ENCODE measurements around the gene ZNF428.

DNA sequence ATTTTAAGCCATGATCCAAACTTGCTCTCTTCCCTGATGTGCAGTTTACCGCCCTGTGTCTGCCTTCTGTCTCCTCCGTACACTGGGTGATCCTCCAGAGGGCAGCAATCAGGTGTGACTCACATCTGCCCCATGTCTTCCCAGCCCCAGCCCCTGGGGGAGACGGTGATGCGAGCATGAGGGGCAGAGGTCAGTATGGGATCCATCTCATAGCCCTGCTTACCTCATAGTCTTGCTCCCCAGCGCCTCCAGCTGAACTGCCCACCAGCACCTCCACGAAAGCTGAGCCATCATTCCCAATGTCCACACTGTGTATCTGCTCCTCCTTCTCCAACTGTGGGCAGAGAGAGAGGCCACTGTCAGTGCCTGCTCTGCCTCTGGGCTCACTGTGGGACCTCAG, 58.7 kb downstream of the ZNF428 start:
- TF ChIP-seq FOXK2 (IDR thresholded peaks at IDR 0.05) (no peak), SP1 (IDR thresholded peaks at IDR 0.05) (no peak), ELF4 (IDR thresholded peaks at IDR 0.05) (no peak), LEF1 (IDR thresholded peaks at IDR 0.05; ENCODE audit: borderline replicate concordance) (no peak)
